Measurements from ENCODE around the gene PDCD11. TPM values are rescaled to one million over a fixed set of nuclear protein-coding genes. Genes with fewer than 3 reads are reported as not detected.

Gene PDCD11
- total RNA-seq, 4 donors from 2014 or later, result 11.6 to 42.1 (median 19.0) TPM

DNA sequence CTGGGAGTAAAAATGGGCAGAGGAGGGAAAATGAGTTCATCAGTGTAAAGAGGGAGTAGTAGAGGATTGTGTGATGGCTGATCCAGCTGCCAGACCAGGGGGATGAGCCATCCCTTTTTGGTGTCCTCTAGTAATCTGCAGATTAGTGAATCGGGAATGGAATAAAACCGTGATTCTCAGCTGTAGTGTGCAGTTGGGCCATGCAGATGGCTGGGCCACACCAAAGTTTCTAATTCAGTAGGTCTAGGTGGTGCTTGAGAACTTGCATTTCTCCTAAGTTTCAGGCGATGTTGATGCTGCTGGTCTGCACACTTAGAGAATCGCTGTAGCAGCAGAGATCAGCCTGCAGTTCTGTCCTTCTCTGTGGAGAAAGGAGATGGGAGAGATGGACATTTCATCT, 22.7 kb downstream of the PDCD11 start:
- Histone ChIP-seq H3K27me3 (no peaks in the 10 kb centered on the region), H3K4me1 (no peaks in the 10 kb centered on the region), H3K36me3 (peaks cover 0 to 89% (median 0%) of the 10 kb centered on the region in 3 donors), H3K9me3 (no peaks in the 10 kb centered on the region), H3K27ac (no peak overlapping the region), H3K4me3 (no peak overlapping the region)
- DNase-seq, result no peak
- TF ChIP-seq, protein P1, sequence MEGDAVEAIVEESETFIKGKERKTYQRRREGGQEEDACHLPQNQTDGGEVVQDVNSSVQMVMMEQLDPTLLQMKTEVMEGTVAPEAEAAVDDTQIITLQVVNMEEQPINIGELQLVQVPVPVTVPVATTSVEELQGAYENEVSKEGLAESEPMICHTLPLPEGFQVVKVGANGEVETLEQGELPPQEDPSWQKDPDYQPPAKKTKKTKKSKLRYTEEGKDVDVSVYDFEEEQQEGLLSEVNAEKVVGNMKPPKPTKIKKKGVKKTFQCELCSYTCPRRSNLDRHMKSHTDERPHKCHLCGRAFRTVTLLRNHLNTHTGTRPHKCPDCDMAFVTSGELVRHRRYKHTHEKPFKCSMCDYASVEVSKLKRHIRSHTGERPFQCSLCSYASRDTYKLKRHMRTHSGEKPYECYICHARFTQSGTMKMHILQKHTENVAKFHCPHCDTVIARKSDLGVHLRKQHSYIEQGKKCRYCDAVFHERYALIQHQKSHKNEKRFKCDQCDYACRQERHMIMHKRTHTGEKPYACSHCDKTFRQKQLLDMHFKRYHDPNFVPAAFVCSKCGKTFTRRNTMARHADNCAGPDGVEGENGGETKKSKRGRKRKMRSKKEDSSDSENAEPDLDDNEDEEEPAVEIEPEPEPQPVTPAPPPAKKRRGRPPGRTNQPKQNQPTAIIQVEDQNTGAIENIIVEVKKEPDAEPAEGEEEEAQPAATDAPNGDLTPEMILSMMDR (IDR thresholded peaks at IDR 0.05), result no peak
- no peak for TF ChIP-seq POLR2A (IDR thresholded peaks at IDR 0.05)

DNA sequence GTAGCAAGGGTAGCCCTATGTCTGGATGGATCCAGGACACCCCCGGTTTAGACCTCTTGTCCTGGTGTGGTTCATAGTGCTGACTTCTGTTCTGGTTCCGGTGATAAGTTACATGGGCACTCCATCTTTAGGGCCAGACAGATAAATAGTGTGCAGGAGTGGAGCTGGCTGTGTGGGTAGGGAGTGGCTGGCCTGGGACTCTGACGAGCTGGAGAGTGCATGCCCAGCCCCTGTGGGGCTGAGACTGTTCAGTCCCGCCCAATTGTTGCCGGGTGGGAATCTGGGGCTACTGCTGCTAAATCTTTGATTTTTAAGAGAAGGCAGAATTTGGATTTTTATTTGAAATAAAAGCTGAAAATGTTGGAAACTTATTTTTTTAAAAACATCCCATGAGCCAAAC, 27.3 kb downstream of the PDCD11 start:
- Histone ChIP-seq H3K36me3 (peaks cover 0 to 86% (median 0%) of the 10 kb centered on the region in 3 donors), H3K4me1 (no peaks in the 10 kb centered on the region), H3K27me3 (no peaks in the 10 kb centered on the region), H3K27ac (no peak overlapping the region), H3K9me3 (no peaks in the 10 kb centered on the region), H3K4me3 (no peak overlapping the region)
- TF ChIP-seq POLR2A (IDR thresholded peaks at IDR 0.05), result no peak
- TF ChIP-seq, protein P1 (IDR thresholded peaks at IDR 0.05), result no peak
- DNase-seq, result no peak

DNA sequence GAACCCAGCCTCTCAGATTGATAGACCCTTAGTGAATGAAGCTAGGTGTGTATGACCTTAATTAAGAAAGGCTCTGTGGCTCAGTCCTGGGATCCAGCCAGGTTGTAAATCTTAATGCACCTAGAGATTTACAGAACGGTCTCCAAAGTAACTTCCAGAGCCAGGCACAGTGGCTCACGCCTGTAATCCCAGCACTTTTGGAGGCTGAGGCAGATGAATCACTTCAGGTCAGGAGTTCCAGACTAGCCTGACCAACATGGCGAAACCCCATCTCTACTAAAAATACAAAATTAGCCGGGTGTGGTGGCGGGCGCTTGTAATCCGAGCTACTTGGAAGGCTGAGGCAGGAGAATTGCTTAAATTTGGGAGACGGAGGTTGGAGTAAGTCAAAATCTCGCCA, 31.4 kb downstream of the PDCD11 start:
- no peak for TF ChIP-seq POLR2A (IDR thresholded peaks at IDR 0.05)
- TF ChIP-seq, protein P1 (IDR thresholded peaks at IDR 0.05), result no peak

DNA sequence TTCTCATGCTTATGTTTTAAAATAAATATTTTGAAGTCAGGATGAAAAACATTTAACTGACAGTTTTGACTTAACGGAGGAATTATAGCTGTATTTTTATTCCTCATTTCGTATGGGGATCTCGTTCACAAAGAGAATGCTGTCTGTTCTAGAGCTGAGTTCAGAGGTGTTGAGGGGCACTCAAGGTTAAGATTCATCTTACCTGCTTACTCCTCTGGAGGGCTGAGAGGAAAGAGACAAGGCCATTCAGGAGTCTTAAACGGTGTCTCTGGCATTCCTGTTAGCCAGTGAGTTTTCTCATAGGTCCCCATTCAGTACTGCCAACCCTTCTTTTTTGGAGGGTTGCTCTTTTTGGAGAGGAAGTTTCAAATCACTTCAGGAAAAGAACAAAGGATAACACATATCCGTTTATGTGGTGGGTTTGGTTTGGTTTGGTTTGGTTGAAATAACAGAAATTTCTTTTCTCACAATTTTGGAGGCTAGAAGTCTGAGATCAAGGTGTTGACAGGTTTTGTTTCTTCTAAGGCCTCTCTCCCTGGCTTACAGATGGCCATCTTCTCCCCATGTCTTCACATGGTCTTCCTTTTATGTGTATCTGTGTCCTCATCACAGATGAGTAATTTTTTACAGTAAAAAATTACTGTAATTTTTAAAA, 32.7 kb downstream of the PDCD11 start:
- H3K4me3 ChIP-seq, result no peak overlapping the region
- peaks cover 0 to 66% (median 0%) of the 10 kb centered on the region in 3 donors for H3K36me3 ChIP-seq
- DNase-seq, result no peak
- no peak overlapping the region for H3K27ac ChIP-seq
- no peak for TF ChIP-seq POLR2A (IDR thresholded peaks at IDR 0.05)
- TF ChIP-seq, protein P1 (IDR thresholded peaks at IDR 0.05), result no peak
- H3K4me1 ChIP-seq, result no peaks in the 10 kb centered on the region
- no peaks in the 10 kb centered on the region for H3K27me3 ChIP-seq
- H3K9me3 ChIP-seq, result no peaks in the 10 kb centered on the region

More for the DNA sequence above, 31.4 kb downstream of the PDCD11 start:
- H3K4me1 ChIP-seq, result no peaks in the 10 kb centered on the region
- H3K4me3 ChIP-seq, result no peak overlapping the region
- no peak for DNase-seq
- H3K27me3 ChIP-seq, result no peaks in the 10 kb centered on the region
- no peak overlapping the region for H3K27ac ChIP-seq
- H3K9me3 ChIP-seq, result no peaks in the 10 kb centered on the region
- H3K36me3 ChIP-seq, result peaks cover 0 to 72% (median 0%) of the 10 kb centered on the region in 3 donors

DNA sequence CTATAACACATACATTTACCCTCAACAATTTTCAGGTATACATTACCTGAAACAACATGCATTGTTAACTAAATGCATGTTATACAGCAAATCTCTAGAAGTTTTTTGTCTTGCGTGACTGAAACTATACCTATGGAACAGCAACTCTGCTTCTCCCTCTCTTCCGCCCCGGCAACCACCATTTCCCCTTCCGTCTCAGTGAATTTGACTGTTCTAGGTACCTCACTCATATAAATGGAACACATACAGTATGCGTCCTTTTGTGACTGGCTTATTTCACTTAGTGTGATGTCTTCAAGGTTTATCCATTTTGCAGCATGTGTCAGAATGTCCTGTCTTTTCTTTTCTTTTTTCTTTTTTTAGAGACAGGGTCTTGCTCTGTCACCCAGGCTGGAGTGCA, 33.2 kb downstream of the PDCD11 start:
- Histone ChIP-seq H3K27ac (no peak overlapping the region), H3K9me3 (no peaks in the 10 kb centered on the region), H3K36me3 (peaks cover 0 to 64% (median 0%) of the 10 kb centered on the region in 3 donors), H3K4me1 (no peaks in the 10 kb centered on the region), H3K27me3 (no peaks in the 10 kb centered on the region), H3K4me3 (no peak overlapping the region)
- TF ChIP-seq, protein P1 (IDR thresholded peaks at IDR 0.05), result no peak
- TF ChIP-seq POLR2A (IDR thresholded peaks at IDR 0.05), result no peak
- no peak for DNase-seq

Data from Peyer's patch (tissue), 4 donors.